Skeletal muscle tissue (tissue), 4 donors: ENCODE measurements around the gene ARL16. TPM values are rescaled to one million over a fixed set of nuclear protein-coding genes. Genes with fewer than 3 reads are reported as not detected.
A peak's percentile ranks its signal among the peaks of the same experiment; 100 is the strongest.

Source experiments
- H3K27ac ChIP-seq: one replicate; pipeline ENCODE4 v1.7.0; 2013; ENCODE audit warnings: mild to moderate bottlenecking, low read depth, low read length, inconsistent platforms
- H3K27me3 ChIP-seq, 3 donors: one replicate each; pipeline ENCODE4 v1.7.0; 2013; ENCODE audit warnings: low read length in 3 of 3; ENCODE audit not compliant: control insufficient read depth in 3 of 3, insufficient read depth in 3 of 3
- H3K36me3 ChIP-seq, 3 donors: one replicate each; pipeline ENCODE4 v1.7.0; 2013; ENCODE audit warnings: low read length in 3 of 3; ENCODE audit not compliant: control insufficient read depth in 3 of 3, insufficient read depth in 3 of 3
- H3K4me1 ChIP-seq, 3 donors: one replicate each; pipeline ENCODE4 v1.7.0; 2013; ENCODE audit warnings: low read length in 3 of 3, mild to moderate bottlenecking in 3 of 3; ENCODE audit not compliant: control insufficient read depth in 3 of 3, insufficient read depth in 3 of 3
- H3K4me3 ChIP-seq, 3 donors: one replicate each; pipeline ENCODE4 v1.7.0; 2013; ENCODE audit warnings: low read length in 3 of 3
- H3K9ac ChIP-seq, 3 donors: one replicate each; pipeline ENCODE4 v1.7.0; 2013; ENCODE audit warnings: low read length in 3 of 3, mild to moderate bottlenecking in 3 of 3, moderate library complexity in 2 of 3, low read depth in 1 of 3
- H3K9me3 ChIP-seq, 3 donors: one replicate each; pipeline ENCODE4 v1.7.0; 2013; ENCODE audit warnings: low read length in 3 of 3; ENCODE audit not compliant: control insufficient read depth in 3 of 3
- total RNA-seq: library from RNA; depleted of rRNA; stranded (reverse); fragments of >200 nt; gene quantifications from one replicate; pipeline ENCODE4 v1.2.3, GENCODE V29; 2014
- donor health status: Osteomylitis.

ARL16 gene
- total RNA-seq, 1 donor from 2014 or later, result 25.1 TPM

- Histone ChIP-seq H3K4me1 (peaks cover 4 to 13% (median 7%) of the 10 kb centered on the region in 3 donors), H3K27ac (no peak overlapping the region), H3K36me3 (peaks cover 20 to 35% (median 31%) of the 10 kb centered on the region in 3 donors), H3K9ac (peak overlapping the region in 1 of 3 donors; percentile 8), H3K9me3 (no peaks in the 10 kb centered on the region), H3K27me3 (no peaks in the 10 kb centered on the region), H3K4me3 (no peak overlapping the region)
These were observed 11.1 kb downstream of the ARL16 start for GRCh38 chr17:81672504-81672903.

- Histone ChIP-seq H3K4me1 (peaks cover 16 to 33% (median 21%) of the 10 kb centered on the region in 3 donors), H3K9me3 (no peaks in the 10 kb centered on the region), H3K27ac (no peak overlapping the region), H3K9ac (no peak overlapping the region), H3K27me3 (no peaks in the 10 kb centered on the region), H3K4me3 (no peak overlapping the region), H3K36me3 (peaks cover 21 to 31% (median 29%) of the 10 kb centered on the region in 3 donors)
These were observed 15.8 kb downstream of the ARL16 start for GRCh38 chr17:81667754-81668153.

- Histone ChIP-seq H3K27me3 (no peaks in the 10 kb centered on the region), H3K4me1 (peaks cover 16 to 33% (median 21%) of the 10 kb centered on the region in 3 donors), H3K4me3 (peak within 1 kb of the TSS; percentile 80 to 91 (median 91)), H3K36me3 (peaks cover 9 to 19% (median 18%) of the 10 kb centered on the region in 3 donors), H3K9ac (peak within 1 kb of the TSS; percentile 83 to 92 (median 92)), H3K27ac (peak within 1 kb of the TSS; percentile 70), H3K9me3 (no peaks in the 10 kb centered on the region)
These were observed 17.0 kb downstream of the ARL16 start, which contains the start of the genes CCDC137 and OXLD1 for GRCh38 chr17:81666342-81667191. Gene CCDC137 (plus strand): TSS chr17:81666737. CDS start chr17:81666767, 30 bp downstream. Gene OXLD1 (minus strand): TSS chr17:81666605. CDS start chr17:81666577, 28 bp downstream.

GRCh38 chr17:81666092-81666341 lies 17.6 kb downstream of the ARL16 start:
- peak overlapping the region; percentile 80 to 91 (median 91) for H3K4me3 ChIP-seq
- peaks cover 16 to 33% (median 21%) of the 10 kb centered on the region in 3 donors for H3K4me1 ChIP-seq
- peak overlapping the region; percentile 83 to 92 (median 92) for H3K9ac ChIP-seq
- H3K36me3 ChIP-seq, result peaks cover 9 to 18% (median 14%) of the 10 kb centered on the region in 3 donors
- peak overlapping the region; percentile 70 for H3K27ac ChIP-seq
- H3K9me3 ChIP-seq, result no peaks in the 10 kb centered on the region
- no peaks in the 10 kb centered on the region for H3K27me3 ChIP-seq

GRCh38 chr17:81665205-81666091 lies 18.1 kb downstream of the ARL16 start:
- Histone ChIP-seq H3K4me3 (peak overlapping the region; percentile 80 to 91 (median 91)), H3K9me3 (no peaks in the 10 kb centered on the region), H3K27me3 (no peaks in the 10 kb centered on the region), H3K27ac (peak overlapping the region; percentile 70), H3K36me3 (peaks cover 8 to 16% (median 11%) of the 10 kb centered on the region in 3 donors), H3K4me1 (peaks cover 16 to 33% (median 21%) of the 10 kb centered on the region in 3 donors), H3K9ac (peak overlapping the region; percentile 83 to 92 (median 92))

- Histone ChIP-seq H3K9me3 (no peaks in the 10 kb centered on the region), H3K4me3 (no peak overlapping the region), H3K9ac (no peak overlapping the region), H3K4me1 (peaks cover 16 to 33% (median 21%) of the 10 kb centered on the region in 3 donors), H3K27me3 (no peaks in the 10 kb centered on the region), H3K27ac (no peak overlapping the region), H3K36me3 (peaks cover 3 to 8% (median 6%) of the 10 kb centered on the region in 3 donors)
These were observed 19.5 kb downstream of the ARL16 start for GRCh38 chr17:81664051-81664470.

- H3K4me1 ChIP-seq, result peaks cover 10 to 22% (median 10%) of the 10 kb centered on the region in 3 donors
- H3K9ac ChIP-seq, result no peak overlapping the region
- no peaks in the 10 kb centered on the region for H3K9me3 ChIP-seq
- H3K27ac ChIP-seq, result no peak overlapping the region
- peaks cover 3 to 6% (median 4%) of the 10 kb centered on the region in 3 donors for H3K36me3 ChIP-seq
- H3K27me3 ChIP-seq, result no peaks in the 10 kb centered on the region
- no peak overlapping the region for H3K4me3 ChIP-seq
These were observed 21.6 kb downstream of the ARL16 start for GRCh38 chr17:81662002-81662401.

GRCh38 chr17:81660441-81660840 lies 23.2 kb downstream of the ARL16 start:
- Histone ChIP-seq H3K36me3 (peaks cover 3 to 6% (median 4%) of the 10 kb centered on the region in 3 donors), H3K9ac (no peak overlapping the region), H3K27me3 (peaks cover 0 to under 1% (median 0%) of the 10 kb centered on the region in 3 donors), H3K4me1 (peaks cover 2 to 13% (median 6%) of the 10 kb centered on the region in 3 donors), H3K4me3 (no peak overlapping the region), H3K27ac (no peak overlapping the region), H3K9me3 (no peaks in the 10 kb centered on the region)

- no peaks in the 10 kb centered on the region for H3K9me3 ChIP-seq
- H3K36me3 ChIP-seq, result no peaks in the 10 kb centered on the region
- H3K9ac ChIP-seq, result no peak overlapping the region
- H3K4me3 ChIP-seq, result no peak overlapping the region
- H3K4me1 ChIP-seq, result peaks cover 0 to 5% (median 4%) of the 10 kb centered on the region in 3 donors
- peaks cover 0 to 2% (median under 1%) of the 10 kb centered on the region in 3 donors for H3K27me3 ChIP-seq
- no peak overlapping the region for H3K27ac ChIP-seq
These were observed 24.6 kb downstream of the ARL16 start for GRCh38 chr17:81659038-81659437.
